ENCODE data around the gene LPAR5. TPM values are rescaled to one million over a fixed set of nuclear protein-coding genes. Genes with fewer than 3 reads are reported as not detected.

LPAR5 gene
- 0.15 TPM for polyA plus RNA-seq (2012; ENCODE audit: insufficient read length, low read depth)

DNA sequence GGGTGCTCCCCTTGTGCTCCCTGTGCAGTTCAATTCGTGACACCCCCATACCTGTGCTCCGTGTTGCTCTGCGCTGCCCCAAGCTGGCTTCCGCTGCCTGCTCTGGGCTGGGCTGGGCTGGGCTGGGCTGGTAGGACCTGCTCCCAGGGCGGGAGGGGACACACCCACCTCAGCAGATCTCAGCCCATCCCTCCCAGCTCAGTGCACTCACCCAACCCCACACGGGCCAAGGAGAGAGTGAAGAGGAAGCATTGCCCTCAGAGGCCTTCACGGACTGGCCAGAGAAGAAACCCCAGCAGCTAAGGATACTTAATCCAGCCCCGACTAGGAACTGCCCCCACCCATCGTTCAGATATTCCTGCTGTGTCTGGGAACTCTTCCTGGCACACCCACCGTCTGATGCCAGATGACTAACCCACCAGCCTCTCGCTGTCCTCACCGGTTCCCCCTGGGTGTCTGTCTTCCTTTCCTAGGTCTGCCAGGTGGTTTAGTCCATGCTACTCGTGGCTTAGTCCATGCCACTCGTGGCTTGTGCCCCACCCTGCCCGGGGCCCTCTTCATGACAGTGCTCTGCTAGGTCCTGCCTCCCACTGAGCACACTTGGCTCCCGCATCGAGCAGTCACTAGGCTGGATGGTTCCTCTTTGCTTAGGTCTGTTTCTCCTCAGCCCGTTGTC is at the start of gene LPAR5:
Gene LPAR5 (minus strand): TSS at position 104 of the 676 bp plus-strand sequence. CDS start 14,711 bp downstream, outside the sequence.
- TF ChIP-seq, protein P1, sequence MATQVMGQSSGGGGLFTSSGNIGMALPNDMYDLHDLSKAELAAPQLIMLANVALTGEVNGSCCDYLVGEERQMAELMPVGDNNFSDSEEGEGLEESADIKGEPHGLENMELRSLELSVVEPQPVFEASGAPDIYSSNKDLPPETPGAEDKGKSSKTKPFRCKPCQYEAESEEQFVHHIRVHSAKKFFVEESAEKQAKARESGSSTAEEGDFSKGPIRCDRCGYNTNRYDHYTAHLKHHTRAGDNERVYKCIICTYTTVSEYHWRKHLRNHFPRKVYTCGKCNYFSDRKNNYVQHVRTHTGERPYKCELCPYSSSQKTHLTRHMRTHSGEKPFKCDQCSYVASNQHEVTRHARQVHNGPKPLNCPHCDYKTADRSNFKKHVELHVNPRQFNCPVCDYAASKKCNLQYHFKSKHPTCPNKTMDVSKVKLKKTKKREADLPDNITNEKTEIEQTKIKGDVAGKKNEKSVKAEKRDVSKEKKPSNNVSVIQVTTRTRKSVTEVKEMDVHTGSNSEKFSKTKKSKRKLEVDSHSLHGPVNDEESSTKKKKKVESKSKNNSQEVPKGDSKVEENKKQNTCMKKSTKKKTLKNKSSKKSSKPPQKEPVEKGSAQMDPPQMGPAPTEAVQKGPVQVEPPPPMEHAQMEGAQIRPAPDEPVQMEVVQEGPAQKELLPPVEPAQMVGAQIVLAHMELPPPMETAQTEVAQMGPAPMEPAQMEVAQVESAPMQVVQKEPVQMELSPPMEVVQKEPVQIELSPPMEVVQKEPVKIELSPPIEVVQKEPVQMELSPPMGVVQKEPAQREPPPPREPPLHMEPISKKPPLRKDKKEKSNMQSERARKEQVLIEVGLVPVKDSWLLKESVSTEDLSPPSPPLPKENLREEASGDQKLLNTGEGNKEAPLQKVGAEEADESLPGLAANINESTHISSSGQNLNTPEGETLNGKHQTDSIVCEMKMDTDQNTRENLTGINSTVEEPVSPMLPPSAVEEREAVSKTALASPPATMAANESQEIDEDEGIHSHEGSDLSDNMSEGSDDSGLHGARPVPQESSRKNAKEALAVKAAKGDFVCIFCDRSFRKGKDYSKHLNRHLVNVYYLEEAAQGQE (IDR thresholded peaks at IDR 0.05; ENCODE audit: insufficient read depth in 1 of 2, low read depth in 2 of 2, low read length in 2 of 2), result no peak
- no peak for TF ChIP-seq TAF1 (IDR thresholded peaks at IDR 0.05; ENCODE audit: borderline replicate concordance, insufficient read depth, low read length)
- TF ChIP-seq FOXP2 (optimal IDR thresholded peaks at IDR 0.05; ENCODE audit: borderline replicate concordance, extremely low read depth, extremely low read length, insufficient read depth), result no peak
- no peak for TF ChIP-seq SIN3A (IDR thresholded peaks at IDR 0.05; ENCODE audit: borderline replicate concordance, insufficient read depth, low read length)

DNA sequence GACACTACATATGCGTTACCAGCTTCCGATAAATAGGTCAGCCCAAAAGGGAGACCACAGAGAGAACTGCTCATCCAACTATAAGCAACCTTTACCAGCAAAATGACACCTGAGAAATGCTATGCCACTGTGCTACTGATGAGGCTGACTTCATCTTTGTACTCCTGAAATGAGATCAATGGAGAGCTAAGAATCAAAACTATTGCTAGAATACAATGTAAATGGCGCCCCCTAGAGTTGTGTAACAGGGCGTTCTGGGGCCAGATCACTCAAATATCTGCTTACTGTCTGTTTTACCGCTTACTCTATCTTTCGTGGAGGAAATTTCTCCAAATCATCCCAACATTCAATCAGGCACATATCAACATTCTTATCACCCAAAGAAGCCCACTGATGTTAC is 48.9 kb upstream of the LPAR5 start:
- TF ChIP-seq, protein P1 (IDR thresholded peaks at IDR 0.05; ENCODE audit: insufficient read depth in 1 of 2, low read depth in 2 of 2, low read length in 2 of 2), result no peak
- no peak for TF ChIP-seq POLR2AphosphoS5 (IDR thresholded peaks at IDR 0.05; ENCODE audit: low read depth, low read length)
- TF ChIP-seq FOXP2 (optimal IDR thresholded peaks at IDR 0.05; ENCODE audit: borderline replicate concordance, extremely low read depth, extremely low read length, insufficient read depth), result no peak

DNA sequence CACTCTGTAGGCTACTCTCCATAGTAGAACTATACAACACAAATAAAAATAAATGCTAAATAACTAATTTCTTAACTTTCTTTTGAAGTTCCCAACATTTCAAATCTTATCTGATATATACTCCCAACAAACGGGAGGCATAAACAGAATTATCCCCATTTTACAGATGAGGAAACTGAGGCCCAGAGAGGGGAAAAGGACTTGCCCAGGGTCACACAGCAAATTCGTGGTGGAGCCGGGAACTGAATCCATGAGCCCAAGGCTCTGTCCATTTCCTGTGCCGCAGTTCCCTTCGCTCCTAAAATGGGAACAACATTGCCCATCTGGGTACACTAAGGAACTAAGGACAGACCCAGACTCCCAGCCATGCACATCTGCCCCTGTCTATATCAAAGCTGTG is 41.2 kb upstream of the LPAR5 start:
- TF ChIP-seq, protein P1 (IDR thresholded peaks at IDR 0.05; ENCODE audit: insufficient read depth in 1 of 2, low read depth in 2 of 2, low read length in 2 of 2), result no peak
- TF ChIP-seq FOXP2 (optimal IDR thresholded peaks at IDR 0.05; ENCODE audit: borderline replicate concordance, extremely low read depth, extremely low read length, insufficient read depth) (no peak), TAF1 (IDR thresholded peaks at IDR 0.05; ENCODE audit: borderline replicate concordance, insufficient read depth, low read length) (no peak), SIN3A (IDR thresholded peaks at IDR 0.05; ENCODE audit: borderline replicate concordance, insufficient read depth, low read length) (no peak)

DNA sequence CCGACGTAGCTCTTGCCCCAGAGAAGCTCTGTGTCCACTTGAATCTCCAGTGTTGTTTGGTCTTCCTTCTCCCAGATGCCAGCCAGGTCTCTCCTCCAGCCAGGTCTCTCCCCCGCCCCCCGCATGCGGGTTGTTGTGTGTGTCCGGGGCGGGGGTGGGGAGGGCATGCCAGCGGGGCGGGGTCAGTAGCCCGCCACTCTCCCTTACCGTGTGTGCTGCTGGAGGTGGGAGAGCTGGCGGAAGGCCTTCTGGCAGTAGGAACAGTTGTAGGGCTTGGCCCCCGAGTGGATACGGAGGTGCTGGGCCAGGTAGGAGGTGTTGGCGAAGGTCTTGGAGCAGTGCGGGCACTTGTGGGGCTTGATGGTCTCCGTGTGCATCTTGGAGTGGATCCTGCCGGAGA is 36.4 kb upstream of the LPAR5 start:
- no peak for TF ChIP-seq POLR2AphosphoS5 (IDR thresholded peaks at IDR 0.05; ENCODE audit: low read depth, low read length)
- TF ChIP-seq TAF1 (IDR thresholded peaks at IDR 0.05; ENCODE audit: borderline replicate concordance, insufficient read depth, low read length), result no peak
- TF ChIP-seq, protein P1 (IDR thresholded peaks at IDR 0.05; ENCODE audit: insufficient read depth in 1 of 2, low read depth in 2 of 2, low read length in 2 of 2), result no peak
- TF ChIP-seq FOXP2 (optimal IDR thresholded peaks at IDR 0.05; ENCODE audit: borderline replicate concordance, extremely low read depth, extremely low read length, insufficient read depth), result no peak
- no peak for TF ChIP-seq SIN3A (IDR thresholded peaks at IDR 0.05; ENCODE audit: borderline replicate concordance, insufficient read depth, low read length)

Measured in PFSK-1 (cell line).